Psoas muscle (tissue), 8 donors: Measurements from ENCODE around the gene SP9. TPM values are rescaled to one million over a fixed set of nuclear protein-coding genes. Genes with fewer than 3 reads are reported as not detected.

Experiments
- ATAC-seq, 4 donors: fragments of 200-7000 bp; cut with Tn5 transposase; one replicate each; pipeline ENCODE4 v1.9.1; 2020; ENCODE audit warnings: moderate library complexity in 3 of 4, mild to moderate bottlenecking in 2 of 4
- DNase-seq, 2 donors: peaks; one replicate each; pipeline ENCODE4 v3.0.0-alpha.2; 2020
- H3K27ac ChIP-seq: fragments of 200-600 bp; one replicate; pipeline ENCODE4 v1.8.0; 2022
- H3K27me3 ChIP-seq, 3 donors: fragments of 200-600 bp in 1 of 3; one replicate each; pipeline versions ENCODE4 v1.6.1 to v1.8.0; 2013 to 2022; ENCODE audit warnings: low read length in 2 of 3, mild to moderate bottlenecking in 2 of 3, moderate library complexity in 1 of 3; ENCODE audit not compliant: insufficient read depth in 3 of 3
- H3K36me3 ChIP-seq, 2 donors: fragments of 200-600 bp in 1 of 2; one replicate each; pipeline versions ENCODE4 v1.6.1 to v1.8.0; 2013 to 2022; ENCODE audit warnings: low read depth in 1 of 2, mild to moderate bottlenecking in 1 of 2, moderate library complexity in 1 of 2; ENCODE audit not compliant: insufficient read depth in 1 of 2
- H3K4me1 ChIP-seq: fragments of 200-600 bp; one replicate; pipeline ENCODE4 v1.8.0; 2022
- H3K4me3 ChIP-seq: fragments of 200-600 bp; one replicate; pipeline ENCODE4 v1.8.0; 2022; ENCODE audit warnings: mild to moderate bottlenecking
- H3K9me3 ChIP-seq: fragments of 200-600 bp; one replicate; pipeline ENCODE4 v1.8.0; 2022
- WGBS, 3 donors: extraction: QIAGEN DNeasy Blood & Tissue Kit; methylation state at CpG; one replicate each; pipeline versions ENCODE4 v1.1.6 to v1.1.7; 2013; 5-methylcytosine and 5-hydroxymethylcytosine counted together
- intact Hi-C, 2 donors: fragments of 100-400 bp; cut with DNase I; formaldehyde crosslinking; loops; one replicate each; pipeline versions ENCODE4 v1.11.0 to v1.14.2; 2022
- polyA plus RNA-seq, 3 donors: library from polyadenylated mRNA; stranded (reverse); fragments of 200-250 nt; gene quantifications; one replicate each; pipeline ENCODE4 v1.2.3, GENCODE V29; 2013
- total RNA-seq, 4 donors: library from RNA; stranded (reverse); fragmentation: NEBNext Ultra II Directional in 2 of 4; extraction: Animal tissue kit (Norgen Biotek cat#: 25700) in 2 of 4; gene quantifications; one replicate each; pipeline versions ENCODE4 v1.2.1 to v1.2.4, GENCODE V29; 2021 to 2023
- TF ChIP-seq, protein P1 (sequence below): fragments of 200-600 bp; IDR thresholded peaks from one replicate; pipeline ENCODE4 v1.8.0; 2022; ENCODE audit warnings: antibody characterized with exemption
- donor health status: healthy with polysubstance abuse.
- donor health status: DM: no; HTN: no; CAD: no; lungs with moderate emphysema.
- donor health status: Bipolar disorder and iron deficiency.
- donor health status: healthy.
- donor health status: DM: yes; HTN: yes; CAD: no.
- donor health status: DM: no; HTN: no; CAD: no.
- donor health status: DM: no; HTN: no; CAD: no.
- donor health status: DM: yes; HTN: yes; CAD: no.

The SP9 gene
- total and polyA plus RNA-seq, 7 donors, result 0.03 to 0.95 (median 0.36) TPM; not detected in 3

GRCh38 chr2:174343623-174344455, 9.1 kb downstream of the SP9 start:
- H3K27ac ChIP-seq, result no peak overlapping the region
- H3K27me3 ChIP-seq, result peaks cover 0 to 58% (median 20%) of the 10 kb centered on the region in 3 donors
- DNase-seq, result no peak
- intact Hi-C loops, result loop anchor here (5.0 to 10.0 kb wide), 3 partner anchors 189 to 942 kb away; no protein-coding TSS in a partner anchor
- no peak overlapping the region for H3K4me3 ChIP-seq
- peaks cover 4 to 14% of the 10 kb centered on the region in 2 donors for H3K36me3 ChIP-seq
- TF ChIP-seq, protein P1, sequence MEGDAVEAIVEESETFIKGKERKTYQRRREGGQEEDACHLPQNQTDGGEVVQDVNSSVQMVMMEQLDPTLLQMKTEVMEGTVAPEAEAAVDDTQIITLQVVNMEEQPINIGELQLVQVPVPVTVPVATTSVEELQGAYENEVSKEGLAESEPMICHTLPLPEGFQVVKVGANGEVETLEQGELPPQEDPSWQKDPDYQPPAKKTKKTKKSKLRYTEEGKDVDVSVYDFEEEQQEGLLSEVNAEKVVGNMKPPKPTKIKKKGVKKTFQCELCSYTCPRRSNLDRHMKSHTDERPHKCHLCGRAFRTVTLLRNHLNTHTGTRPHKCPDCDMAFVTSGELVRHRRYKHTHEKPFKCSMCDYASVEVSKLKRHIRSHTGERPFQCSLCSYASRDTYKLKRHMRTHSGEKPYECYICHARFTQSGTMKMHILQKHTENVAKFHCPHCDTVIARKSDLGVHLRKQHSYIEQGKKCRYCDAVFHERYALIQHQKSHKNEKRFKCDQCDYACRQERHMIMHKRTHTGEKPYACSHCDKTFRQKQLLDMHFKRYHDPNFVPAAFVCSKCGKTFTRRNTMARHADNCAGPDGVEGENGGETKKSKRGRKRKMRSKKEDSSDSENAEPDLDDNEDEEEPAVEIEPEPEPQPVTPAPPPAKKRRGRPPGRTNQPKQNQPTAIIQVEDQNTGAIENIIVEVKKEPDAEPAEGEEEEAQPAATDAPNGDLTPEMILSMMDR, result no peak
- H3K4me1 ChIP-seq, result peaks cover 10% of the 10 kb centered on the region
- 55 to 65% (median 61%) methylated on average over 44 to 57 of the region's 57 CpGs for WGBS, 3 donors
- ATAC-seq, result no peak
- H3K9me3 ChIP-seq, result no peaks in the 10 kb centered on the region

GRCh38 chr2:174344716-174345461, 10.1 kb downstream of the SP9 start:
- Histone ChIP-seq H3K27ac (no peak overlapping the region), H3K4me1 (peaks cover 10% of the 10 kb centered on the region), H3K4me3 (no peak overlapping the region), H3K36me3 (peaks cover 4 to 22% of the 10 kb centered on the region in 2 donors), H3K27me3 (peaks cover 0 to 47% (median 20%) of the 10 kb centered on the region in 3 donors), H3K9me3 (no peaks in the 10 kb centered on the region)
- intact Hi-C loops, result loop anchor here (5.0 to 10.0 kb wide), 3 partner anchors 190 to 943 kb away; no protein-coding TSS in a partner anchor
- DNase-seq, result no peak
- TF ChIP-seq, protein P1, result peak; percentile 25
- ATAC-seq, result peak in 1 of 4 donors; percentile 8
- WGBS, 3 donors, result 54 to 57% (median 55%) methylated on average over 14 of the region's 14 CpGs

DNA sequence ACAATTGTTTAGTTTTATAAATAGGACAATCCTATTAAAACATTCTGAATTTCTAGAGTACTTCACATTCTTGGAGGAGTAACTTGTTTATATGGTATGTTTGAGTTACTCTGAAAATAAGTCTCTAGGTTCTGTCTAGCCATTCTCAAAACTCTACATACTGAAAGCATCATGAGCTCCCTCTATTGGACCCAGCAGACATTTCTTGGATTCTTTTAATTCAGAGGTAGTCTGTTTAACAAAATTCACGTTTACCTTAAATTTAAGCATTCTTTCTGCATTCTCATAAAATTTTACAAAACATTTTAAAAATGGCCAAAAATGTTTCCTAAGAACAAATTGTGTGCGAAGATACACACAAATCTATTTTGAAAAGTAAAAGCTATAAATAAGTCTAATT, 15.3 kb downstream of the SP9 start:
- no peaks in the 10 kb centered on the region for H3K9me3 ChIP-seq
- TF ChIP-seq, protein P1, result no peak
- WGBS, 3 donors, result 80 to 88% (median 83%) methylated on average over 2 of the region's 2 CpGs
- H3K4me3 ChIP-seq, result no peak overlapping the region
- H3K27me3 ChIP-seq, result no peaks in the 10 kb centered on the region
- no peaks in the 10 kb centered on the region for H3K4me1 ChIP-seq
- DNase-seq, result no peak
- intact Hi-C loops, result no loop called here
- peaks cover 4 to 39% of the 10 kb centered on the region in 2 donors for H3K36me3 ChIP-seq
- H3K27ac ChIP-seq, result no peak overlapping the region
- no peak for ATAC-seq

DNA sequence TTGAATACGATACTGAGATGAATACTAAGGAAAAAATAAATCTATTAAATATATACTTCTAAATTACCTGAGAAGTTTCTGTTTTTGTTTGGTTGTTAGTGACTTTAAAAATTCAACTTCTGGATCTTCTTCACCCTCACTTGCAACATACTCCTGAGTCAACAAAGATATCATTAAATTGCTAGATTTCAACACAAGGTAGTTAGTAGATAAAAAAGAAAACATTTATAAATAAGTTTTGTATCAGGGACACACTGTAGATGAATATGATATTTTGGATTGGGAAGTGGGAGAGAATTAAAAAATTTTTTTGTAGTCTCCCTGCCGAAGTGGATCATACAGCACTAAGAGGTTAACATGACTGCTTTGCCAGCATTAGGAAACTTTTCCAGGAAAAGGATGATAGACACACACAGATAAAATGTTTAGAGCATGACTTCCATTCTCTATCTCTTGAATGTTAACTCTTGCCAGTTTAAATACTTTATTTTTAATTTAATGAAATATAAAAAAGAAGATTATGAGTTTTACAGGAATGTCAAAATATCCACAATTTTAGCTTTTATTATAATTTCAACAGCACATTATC, 15.9 kb downstream of the SP9 start:
- Histone ChIP-seq H3K36me3 (peaks cover 4 to 39% of the 10 kb centered on the region in 2 donors), H3K27me3 (no peaks in the 10 kb centered on the region), H3K4me3 (no peak overlapping the region), H3K4me1 (no peaks in the 10 kb centered on the region), H3K9me3 (no peaks in the 10 kb centered on the region), H3K27ac (no peak overlapping the region)
- TF ChIP-seq, protein P1, result no peak
- ATAC-seq, result no peak
- no peak for DNase-seq
- 74 to 80% (median 79%) methylated on average over 2 of the region's 2 CpGs for WGBS, 3 donors
- intact Hi-C loops, result no loop called here
